Mucosa of descending colon (tissue), 3 donors: Measurements from ENCODE around the gene SMAD6. TPM values are rescaled to one million over a fixed set of nuclear protein-coding genes. Genes with fewer than 3 reads are reported as not detected.

Source experiments
- ATAC-seq: fragments of 200-7000 bp; cut with Tn5 transposase; one replicate; pipeline ENCODE4 v1.9.1; 2020; ENCODE audit warnings: mild to moderate bottlenecking, moderate library complexity
- DNase-seq, 3 donors: peaks; one replicate each; pipeline ENCODE4 v3.0.0-alpha.2; 2020
- H3K36me3 ChIP-seq: fragments of 200-600 bp; one replicate; pipeline ENCODE4 v1.8.0; 2021; ENCODE audit warnings: low read depth, mild to moderate bottlenecking
- H3K4me1 ChIP-seq: fragments of 200-600 bp; one replicate; pipeline ENCODE4 v1.8.0; 2021; ENCODE audit warnings: low read depth, mild to moderate bottlenecking
- H3K4me3 ChIP-seq: fragments of 200-600 bp; one replicate; pipeline ENCODE4 v1.8.0; 2021; ENCODE audit warnings: mild to moderate bottlenecking
- H3K9me3 ChIP-seq: fragments of 200-600 bp; one replicate; pipeline ENCODE4 v1.8.0; 2021; ENCODE audit warnings: mild to moderate bottlenecking
- intact Hi-C, 2 donors: fragments of 100-400 bp; cut with DNase I in 1 of 2; cut with micrococcal nuclease in 1 of 2; formaldehyde crosslinking; loops; one replicate each; pipeline versions ENCODE4 v1.11.0 to v1.11.1; 2022; cut with DNase I, micrococcal nuclease
- total RNA-seq, 3 donors: library from RNA; stranded (reverse); fragmentation: NEBNext Ultra II Directional in 2 of 3; extraction: Animal tissue kit (Norgen Biotek cat#: 25700) in 2 of 3; gene quantifications; one replicate each; pipeline versions ENCODE4 v1.2.1 to v1.2.4, GENCODE V29; 2021 to 2023
- TF ChIP-seq, protein P1 (sequence below): fragments of 200-600 bp; IDR thresholded peaks from one replicate; pipeline ENCODE4 v1.8.0; 2022; ENCODE audit warnings: antibody characterized with exemption, mild to moderate bottlenecking
- donor health status: DM: no; HTN: no; CAD: no; lungs with moderate emphysema.
- donor health status: DM: no; HTN: no; CAD: no.
- donor health status: DM: no; HTN: yes; CAD: no.

The SMAD6 gene
- total RNA-seq, 3 donors from 2014 or later = 11.5 to 18.5 (median 12.8) TPM

DNA sequence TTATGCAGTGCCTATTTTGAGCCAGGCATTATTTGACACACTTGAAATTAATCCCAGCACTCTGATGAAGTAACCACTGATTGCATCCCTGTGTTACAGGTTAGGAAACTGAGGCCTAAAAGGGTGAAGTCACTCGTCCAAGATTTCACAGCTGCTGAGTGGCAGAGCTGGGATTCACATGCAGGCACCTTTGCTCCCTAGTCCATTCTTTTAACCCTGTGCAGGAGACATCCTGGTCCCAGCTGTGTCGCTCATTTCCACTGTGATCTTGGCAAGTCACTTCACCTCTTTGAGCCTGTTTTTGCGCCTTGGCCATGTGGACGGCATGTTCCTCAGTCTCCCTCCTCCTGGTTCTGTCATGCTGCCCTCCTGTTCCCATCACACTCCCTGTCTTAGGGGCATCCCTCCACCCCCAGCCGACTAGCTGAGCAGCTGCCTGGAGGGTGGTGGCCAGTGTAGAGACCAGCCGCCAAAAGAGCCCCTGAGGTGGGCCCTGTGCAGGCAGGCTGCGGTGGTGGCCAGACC lies 70.6 kb downstream of the SMAD6 start:
- peak; percentile 12 for ATAC-seq
- intact Hi-C loops = loop anchor here (5.0 to 10.0 kb wide), 3 partner anchors 82 to 158 kb away; no protein-coding TSS in a partner anchor
- no peaks in the 10 kb centered on the region for H3K9me3 ChIP-seq
- TF ChIP-seq, protein P1, sequence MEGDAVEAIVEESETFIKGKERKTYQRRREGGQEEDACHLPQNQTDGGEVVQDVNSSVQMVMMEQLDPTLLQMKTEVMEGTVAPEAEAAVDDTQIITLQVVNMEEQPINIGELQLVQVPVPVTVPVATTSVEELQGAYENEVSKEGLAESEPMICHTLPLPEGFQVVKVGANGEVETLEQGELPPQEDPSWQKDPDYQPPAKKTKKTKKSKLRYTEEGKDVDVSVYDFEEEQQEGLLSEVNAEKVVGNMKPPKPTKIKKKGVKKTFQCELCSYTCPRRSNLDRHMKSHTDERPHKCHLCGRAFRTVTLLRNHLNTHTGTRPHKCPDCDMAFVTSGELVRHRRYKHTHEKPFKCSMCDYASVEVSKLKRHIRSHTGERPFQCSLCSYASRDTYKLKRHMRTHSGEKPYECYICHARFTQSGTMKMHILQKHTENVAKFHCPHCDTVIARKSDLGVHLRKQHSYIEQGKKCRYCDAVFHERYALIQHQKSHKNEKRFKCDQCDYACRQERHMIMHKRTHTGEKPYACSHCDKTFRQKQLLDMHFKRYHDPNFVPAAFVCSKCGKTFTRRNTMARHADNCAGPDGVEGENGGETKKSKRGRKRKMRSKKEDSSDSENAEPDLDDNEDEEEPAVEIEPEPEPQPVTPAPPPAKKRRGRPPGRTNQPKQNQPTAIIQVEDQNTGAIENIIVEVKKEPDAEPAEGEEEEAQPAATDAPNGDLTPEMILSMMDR = no peak
- H3K4me1 ChIP-seq = peaks cover 40% of the 10 kb centered on the region
- DNase-seq = peak in 1 of 3 donors; percentile 62
- no peak overlapping the region for H3K4me3 ChIP-seq
- no peaks in the 10 kb centered on the region for H3K36me3 ChIP-seq

DNA sequence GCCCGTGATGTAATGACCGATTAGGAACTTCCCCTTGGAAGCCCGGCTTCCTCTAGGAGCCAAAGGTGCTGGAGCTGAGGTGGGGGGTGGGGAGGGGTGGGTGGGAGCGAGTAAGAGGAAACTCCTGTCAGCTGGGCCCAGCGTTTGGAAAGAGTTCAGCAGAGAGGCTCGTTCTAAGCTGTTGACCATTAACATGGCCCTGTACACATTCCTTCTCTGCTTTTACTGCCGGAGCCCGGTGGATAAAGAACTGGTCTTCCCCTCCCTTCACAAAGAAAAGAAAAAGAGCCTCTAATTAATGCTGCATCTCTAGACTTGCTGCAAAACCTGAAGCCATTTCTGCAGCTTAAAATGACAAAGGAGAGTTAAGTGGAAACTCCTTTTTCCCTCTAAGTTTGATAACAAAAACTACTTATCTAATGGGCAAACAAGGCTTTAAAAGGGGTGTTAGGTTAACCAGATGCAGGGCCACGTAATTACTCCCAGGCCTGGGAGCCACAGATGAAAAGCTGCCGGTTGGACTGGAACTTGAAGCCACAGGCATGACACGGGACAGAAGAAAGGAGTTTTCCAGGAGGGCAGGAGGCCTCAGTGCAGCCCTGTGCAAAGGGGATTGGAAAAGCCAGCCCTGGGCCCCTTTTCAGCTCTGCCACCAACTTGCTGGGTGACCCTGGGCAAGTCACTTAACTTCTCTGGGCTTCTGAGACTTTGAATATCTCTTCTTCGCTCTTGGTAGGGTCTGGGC lies 71.3 kb downstream of the SMAD6 start:
- intact Hi-C loops = loop anchor here (5.0 to 10.0 kb wide), 3 partner anchors 82 to 158 kb away; no protein-coding TSS in a partner anchor
- Histone ChIP-seq H3K9me3 (no peaks in the 10 kb centered on the region), H3K4me1 (peaks cover 40% of the 10 kb centered on the region), H3K36me3 (no peaks in the 10 kb centered on the region), H3K4me3 (no peak overlapping the region)
- peak; percentile 53 for ATAC-seq
- DNase-seq = peak in 2 of 3 donors; percentile 53 to 69
- TF ChIP-seq, protein P1 = no peak

DNA sequence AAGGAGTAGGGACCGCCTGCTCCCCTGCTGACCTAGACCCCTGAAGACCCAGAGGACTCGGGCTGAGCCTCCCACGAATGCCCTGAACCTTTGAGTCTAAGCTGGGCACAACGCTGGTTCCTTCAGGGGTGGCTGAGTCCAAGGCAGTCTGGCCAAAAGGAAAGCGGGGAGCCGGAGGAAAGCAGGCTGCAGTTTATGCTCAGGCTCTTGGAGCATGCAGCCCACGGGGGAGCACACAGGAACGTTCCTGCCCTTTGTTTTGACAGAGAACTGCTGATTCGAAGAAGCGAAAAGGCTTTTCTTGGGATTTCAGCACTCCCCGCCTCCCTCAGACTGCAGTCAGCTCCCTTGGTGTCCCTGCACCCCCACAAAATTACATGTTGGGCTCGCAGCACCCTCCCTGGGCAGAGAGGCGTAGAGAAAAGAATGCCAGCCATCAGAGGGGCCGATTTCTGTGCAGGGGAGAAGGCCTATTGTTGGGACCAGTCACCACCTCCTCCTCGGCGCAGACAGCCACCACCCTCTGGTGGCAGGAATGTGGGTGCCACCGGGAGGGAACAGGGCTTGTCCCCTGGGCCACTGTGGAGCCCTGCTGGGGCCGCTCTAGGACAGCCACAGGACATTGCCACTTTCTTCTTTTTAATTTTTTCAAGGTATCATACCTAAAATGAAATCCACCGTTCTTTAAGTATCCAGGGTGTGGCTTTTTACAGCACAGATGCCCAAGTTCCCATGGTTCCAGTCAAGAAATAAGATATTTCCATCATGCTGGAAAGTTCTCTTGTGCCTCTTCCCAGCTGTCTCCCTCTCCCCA lies 72.2 kb downstream of the SMAD6 start:
- no peaks in the 10 kb centered on the region for H3K36me3 ChIP-seq
- ATAC-seq (peak; percentile 81), DNase-seq (peak; percentile 86 to 94 (median 92))
- TF ChIP-seq, protein P1 = peak; percentile 90
- H3K9me3 ChIP-seq = no peaks in the 10 kb centered on the region
- intact Hi-C loops = loop anchor here (5.0 to 10.0 kb wide), 3 partner anchors 81 to 159 kb away; no protein-coding TSS in a partner anchor
- H3K4me1 ChIP-seq = peaks cover 48% of the 10 kb centered on the region
- no peak overlapping the region for H3K4me3 ChIP-seq

DNA sequence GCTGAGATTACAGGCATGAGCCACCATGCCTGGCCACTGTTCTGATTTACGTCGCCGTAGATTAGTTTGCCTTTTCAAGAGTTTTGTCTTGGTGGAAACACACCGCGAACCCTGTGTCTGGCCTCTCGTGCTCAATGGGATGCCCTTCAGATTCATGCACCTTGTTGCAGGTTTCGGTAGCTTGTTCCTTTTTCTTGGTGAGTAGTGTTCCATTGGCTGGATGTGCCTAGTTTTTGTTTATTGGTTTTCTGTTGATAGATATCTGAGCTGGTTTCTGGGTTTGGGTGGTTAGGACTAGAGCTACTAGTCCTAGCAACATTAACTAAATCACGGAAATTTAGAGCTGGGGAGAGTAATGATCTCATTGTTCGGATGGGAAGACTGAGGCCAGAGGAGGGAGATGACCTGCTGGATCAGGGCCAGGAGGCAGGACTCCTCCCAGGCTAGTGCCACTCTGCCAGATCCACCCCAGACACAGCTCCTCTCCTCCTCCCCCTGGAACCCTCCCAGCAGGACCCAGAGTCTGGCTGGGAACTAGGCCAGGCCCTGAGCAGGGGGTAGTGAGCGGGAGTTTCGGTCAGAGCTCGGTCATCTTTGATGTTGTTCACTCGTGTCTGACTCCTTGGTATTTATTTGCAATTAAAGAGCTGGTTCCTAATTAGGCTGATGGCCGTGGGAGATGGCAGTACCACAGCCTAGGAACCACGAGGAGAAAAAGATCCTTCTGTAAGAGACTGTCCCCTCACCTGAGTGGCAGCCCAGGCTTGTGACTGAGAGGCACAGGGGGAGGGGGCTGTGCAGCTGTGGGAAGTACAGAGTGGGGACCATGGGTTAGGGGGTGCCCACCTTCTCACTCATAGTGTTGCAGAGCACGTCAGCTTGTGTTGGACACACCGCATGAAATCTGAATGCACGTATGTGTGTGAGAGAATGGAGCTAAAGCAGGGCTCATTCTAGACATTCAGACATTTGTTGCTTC lies 73.4 kb downstream of the SMAD6 start:
- DNase-seq = no peak
- H3K4me3 ChIP-seq = no peak overlapping the region
- H3K4me1 ChIP-seq = peaks cover 58% of the 10 kb centered on the region
- no peak for ATAC-seq
- intact Hi-C loops = loop anchor here in 1 of 2 donors (10.0 kb wide), 2 partner anchors 79 to 161 kb away; no protein-coding TSS in a partner anchor
- TF ChIP-seq, protein P1 = no peak
- no peaks in the 10 kb centered on the region for H3K9me3 ChIP-seq
- no peaks in the 10 kb centered on the region for H3K36me3 ChIP-seq

DNA sequence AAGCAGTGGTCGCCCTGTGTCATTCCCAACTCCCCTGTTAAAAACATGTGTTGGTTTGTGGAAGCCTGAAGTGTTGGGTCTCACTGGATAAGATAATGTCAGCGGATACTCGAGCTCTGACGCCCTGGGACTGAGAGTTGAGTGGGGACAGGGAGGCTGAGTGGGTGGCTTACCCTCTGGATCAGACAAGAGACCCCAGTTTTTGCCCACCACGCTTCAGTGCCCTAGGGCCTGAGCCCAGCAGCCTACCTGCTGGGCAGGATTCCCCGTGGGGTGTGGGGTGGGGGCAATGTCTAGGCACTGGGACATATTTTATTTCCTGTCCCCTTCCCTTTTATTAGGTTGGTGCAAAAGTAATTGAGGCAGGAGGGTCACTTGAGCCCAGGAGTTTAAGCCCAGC lies 75.0 kb downstream of the SMAD6 start:
- ATAC-seq (no peak), DNase-seq (no peak)
- Histone ChIP-seq H3K4me1 (peaks cover 51% of the 10 kb centered on the region), H3K9me3 (no peaks in the 10 kb centered on the region), H3K36me3 (no peaks in the 10 kb centered on the region), H3K4me3 (no peak overlapping the region)
- intact Hi-C loops = loop anchor here in 1 of 2 donors (10.0 kb wide), 2 partner anchors 78 to 162 kb away; no protein-coding TSS in a partner anchor
- TF ChIP-seq, protein P1 = no peak
